Osteoblast (primary cell): ENCODE results near the gene MUC5AC. TPM values are rescaled to one million over a fixed set of nuclear protein-coding genes. Genes with fewer than 3 reads are reported as not detected.

ENCODE experiments used
- DNase-seq: peaks from one replicate; pipeline ENCODE4 v3.0.0; 2011; ENCODE audit warnings: low spot score, mixed read lengths; ENCODE audit not compliant: insufficient read length; ENCODE audit errors: missing footprints
- H2AFZ ChIP-seq: 2 replicates; pipeline ENCODE4 v1.6.0; 2011; ENCODE audit warnings: mild to moderate bottlenecking, low read length
- H3K27ac ChIP-seq: 2 replicates; pipeline ENCODE4 v1.5.1; 2011; ENCODE audit warnings: mild to moderate bottlenecking, low read depth, low read length, moderate library complexity
- H3K27me3 ChIP-seq: 2 replicates; pipeline ENCODE4 v1.6.0; 2012; ENCODE audit warnings: mild to moderate bottlenecking, control low read depth, inconsistent platforms, low read length, moderate library complexity; ENCODE audit not compliant: insufficient read depth
- H3K36me3 ChIP-seq: 2 replicates; pipeline ENCODE4 v1.5.1; 2011; ENCODE audit warnings: mild to moderate bottlenecking, low read length, control low read depth, moderate library complexity; ENCODE audit not compliant: insufficient read depth
- H3K4me1 ChIP-seq: 2 replicates; pipeline ENCODE4 v1.5.1; 2011; ENCODE audit warnings: mild to moderate bottlenecking, low read length, control low read depth, moderate library complexity; ENCODE audit not compliant: insufficient read depth
- H3K4me2 ChIP-seq: 2 replicates; pipeline ENCODE4 v1.6.0; 2011; ENCODE audit warnings: mild to moderate bottlenecking, low read length; ENCODE audit not compliant: insufficient read depth
- H3K4me3 ChIP-seq: fragments of 200-600 bp; sonication (generic); 3 replicates; pipeline ENCODE4 v1.5.1; 2012; ENCODE audit warnings: mild to moderate bottlenecking, low read length, inconsistent platforms; ENCODE audit not compliant: insufficient read depth
- H3K79me2 ChIP-seq: 2 replicates; pipeline ENCODE4 v1.6.0; 2012; ENCODE audit warnings: mild to moderate bottlenecking, low read length, control low read depth, inconsistent platforms; ENCODE audit not compliant: insufficient read depth
- H3K9me3 ChIP-seq: 2 replicates; pipeline ENCODE4 v1.5.1; 2011; ENCODE audit warnings: low read depth, low read length, control low read depth
- H4K20me1 ChIP-seq: 2 replicates; pipeline ENCODE4 v1.6.0; 2012; ENCODE audit warnings: mild to moderate bottlenecking, low read length, control low read depth; ENCODE audit not compliant: insufficient read depth
- CTCF ChIP-seq: IDR thresholded peaks from 2 replicates; pipeline ENCODE4 v1.5.1; 2011; ENCODE audit warnings: mild to moderate bottlenecking, low read depth, low read length, moderate library complexity; ENCODE audit errors: extremely low read depth
- total RNA-seq: library from RNA; depleted of rRNA; stranded (reverse); fragments of >200 nt; gene quantifications from 2 replicates; pipeline ENCODE4 v1.2.3, GENCODE V29; 2012

Gene MUC5AC
- total RNA-seq, 1 donor, result not detected

DNA sequence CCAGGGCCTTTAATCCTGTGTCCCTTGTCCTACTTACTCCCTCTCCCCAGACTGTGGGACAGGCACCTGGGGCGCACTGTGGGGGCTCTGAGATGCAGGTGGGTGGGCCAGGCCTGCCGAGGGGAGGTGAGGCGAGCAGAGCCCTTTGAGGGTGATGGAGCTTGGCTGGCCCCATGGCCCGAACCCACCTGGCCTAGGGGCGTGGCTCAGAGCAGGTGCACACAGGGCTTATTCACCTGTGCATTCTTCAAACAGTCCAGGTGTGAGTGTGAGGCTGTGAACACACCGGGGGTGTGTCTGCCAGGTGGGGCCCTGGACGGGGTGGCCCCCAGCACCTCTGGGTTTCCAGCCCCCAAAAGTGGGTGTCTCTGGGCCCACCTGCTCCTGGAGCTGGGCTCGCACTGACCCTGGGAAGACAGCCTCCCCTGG is 9.0 kb upstream of the MUC5AC start:
- H3K36me3 ChIP-seq, result no peaks in the 10 kb centered on the region
- no peak for TF ChIP-seq CTCF
- H3K4me2 ChIP-seq, result no peak overlapping the region
- H3K4me1 ChIP-seq, result peaks cover 32% of the 10 kb centered on the region
- no peaks in the 10 kb centered on the region for H3K79me2 ChIP-seq
- H3K27ac ChIP-seq, result no peak overlapping the region
- no peaks in the 10 kb centered on the region for H4K20me1 ChIP-seq
- H3K4me3 ChIP-seq, result no peak overlapping the region
- DNase-seq, result peak; percentile 65
- no peak overlapping the region for H2AFZ ChIP-seq
- H3K27me3 ChIP-seq, result no peaks in the 10 kb centered on the region
- H3K9me3 ChIP-seq, result no peaks in the 10 kb centered on the region

GRCh38 chr11:1149545-1149944 is 8.2 kb upstream of the MUC5AC start:
- Histone ChIP-seq H3K27me3 (no peaks in the 10 kb centered on the region), H3K27ac (no peak overlapping the region), H4K20me1 (no peaks in the 10 kb centered on the region), H3K79me2 (no peaks in the 10 kb centered on the region), H3K4me3 (no peak overlapping the region), H2AFZ (no peak overlapping the region), H3K4me1 (peaks cover 37% of the 10 kb centered on the region), H3K4me2 (no peak overlapping the region), H3K36me3 (no peaks in the 10 kb centered on the region), H3K9me3 (no peaks in the 10 kb centered on the region)
- peak; percentile 25 for DNase-seq
- no peak for TF ChIP-seq CTCF

GRCh38 chr11:1150116-1150515 is 7.6 kb upstream of the MUC5AC start:
- Histone ChIP-seq H3K79me2 (no peaks in the 10 kb centered on the region), H3K4me3 (no peak overlapping the region), H3K4me1 (peaks cover 37% of the 10 kb centered on the region), H3K4me2 (no peak overlapping the region), H3K36me3 (no peaks in the 10 kb centered on the region), H3K9me3 (no peaks in the 10 kb centered on the region), H3K27me3 (no peaks in the 10 kb centered on the region), H3K27ac (no peak overlapping the region), H2AFZ (no peak overlapping the region), H4K20me1 (no peaks in the 10 kb centered on the region)
- DNase-seq, result peak; percentile 41
- no peak for TF ChIP-seq CTCF

DNA sequence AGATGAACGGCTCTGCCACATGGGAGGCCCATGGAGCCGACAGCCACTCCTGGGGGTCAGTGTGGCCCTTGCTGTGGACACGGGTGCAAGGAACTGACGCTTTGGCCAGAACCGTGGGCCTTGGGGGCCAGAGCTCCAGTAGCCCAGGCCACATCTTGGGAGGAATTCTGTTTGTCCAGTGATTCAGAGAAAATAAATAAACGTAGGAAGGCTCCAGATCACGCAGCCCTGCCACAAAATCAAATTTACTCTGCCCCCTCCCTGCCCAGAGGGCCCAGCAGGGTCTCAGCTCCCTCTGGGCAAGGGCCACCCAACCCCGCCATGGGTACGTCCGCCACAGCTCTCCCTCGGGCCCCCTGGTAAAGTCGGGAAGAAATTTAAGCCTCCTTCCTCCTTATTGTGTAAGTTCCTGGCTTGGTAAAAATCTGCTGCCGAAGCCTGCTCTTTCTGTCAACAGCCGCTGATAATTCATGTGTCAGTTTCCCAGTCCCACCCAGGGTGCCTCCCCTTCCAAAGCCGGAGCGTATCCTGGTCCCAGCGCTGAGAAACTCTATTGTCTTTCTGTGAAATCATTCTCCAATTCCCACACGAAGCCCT is 6.9 kb upstream of the MUC5AC start:
- Histone ChIP-seq H3K27ac (peak overlapping the region; percentile 83), H4K20me1 (no peaks in the 10 kb centered on the region), H2AFZ (peak overlapping the region; percentile 73), H3K9me3 (no peaks in the 10 kb centered on the region), H3K4me2 (peak overlapping the region; percentile 49), H3K36me3 (no peaks in the 10 kb centered on the region), H3K4me1 (peaks cover 37% of the 10 kb centered on the region), H3K79me2 (no peaks in the 10 kb centered on the region), H3K27me3 (no peaks in the 10 kb centered on the region), H3K4me3 (peak overlapping the region; percentile 5)
- TF ChIP-seq CTCF, result no peak
- DNase-seq, result peak; percentile 92
